Smooth muscle cell (in vitro differentiated cells): ENCODE measurements around the gene OR5H1. TPM values are rescaled to one million over a fixed set of nuclear protein-coding genes. Genes with fewer than 3 reads are reported as not detected.

ENCODE experiments used
- DNase-seq: peaks from one replicate; lab custom pipeline; 2025; ENCODE audit not compliant: unreplicated experiment; lab: John Stamatoyannopoulos, UW
- H2AFZ ChIP-seq: fragments of 200-600 bp; sonication (generic); 2 replicates; pipeline ENCODE4 v1.6.0; 2016; ENCODE audit warnings: antibody characterized with exemption, low read depth, mild to moderate bottlenecking
- H3F3A ChIP-seq: fragments of 200-600 bp; sonication (generic); 2 replicates; pipeline ENCODE4 v1.6.0; 2017; ENCODE audit warnings: antibody characterized with exemption, low read depth
- H3K27ac ChIP-seq: fragments of 200-600 bp; sonication (generic); 2 replicates; pipeline ENCODE4 v1.5.1; 2016; ENCODE audit warnings: low read depth, mild to moderate bottlenecking
- H3K27me3 ChIP-seq: fragments of 200-600 bp; sonication (generic); 2 replicates; pipeline ENCODE4 v1.6.1; 2016; ENCODE audit warnings: low read depth, mild to moderate bottlenecking
- H3K36me3 ChIP-seq: fragments of 200-600 bp; sonication (generic); 2 replicates; pipeline ENCODE4 v1.5.1; 2016; ENCODE audit warnings: low read depth
- H3K4me1 ChIP-seq: fragments of 200-600 bp; sonication (generic); 2 replicates; pipeline ENCODE4 v1.5.1; 2016; ENCODE audit warnings: low read depth
- H3K4me2 ChIP-seq: fragments of 200-600 bp; sonication (generic); 2 replicates; pipeline ENCODE4 v1.6.0; 2016; ENCODE audit warnings: mild to moderate bottlenecking
- H3K4me3 ChIP-seq: fragments of 200-600 bp; sonication (generic); 2 replicates; pipeline ENCODE4 v1.5.1; 2016; ENCODE audit warnings: mild to moderate bottlenecking
- H3K79me2 ChIP-seq: fragments of 200-600 bp; sonication (generic); 2 replicates; pipeline ENCODE4 v1.6.0; 2016; ENCODE audit warnings: low read depth, mild to moderate bottlenecking
- H3K9ac ChIP-seq: fragments of 200-600 bp; sonication (generic); 2 replicates; pipeline ENCODE4 v1.6.0; 2016; ENCODE audit warnings: low read depth
- H3K9me3 ChIP-seq: fragments of 200-600 bp; sonication (generic); replicated peaks from 2 replicates; pipeline ENCODE4 v1.5.1; 2016; ENCODE audit warnings: low read depth
- H4K20me1 ChIP-seq: fragments of 200-600 bp; sonication (generic); 2 replicates; pipeline ENCODE4 v1.6.0; 2016; ENCODE audit warnings: low read depth
- CTCF ChIP-seq: fragments of 200-600 bp; sonication (generic); IDR thresholded peaks from 2 replicates; pipeline ENCODE4 v1.5.1; 2017; ENCODE audit warnings: borderline replicate concordance, mild to moderate bottlenecking, antibody characterized with exemption; ENCODE audit not compliant: insufficient read depth, poor library complexity, severe bottlenecking
- WGBS: methylation state at CpG from one replicate; pipeline ENCODE4 v1.1.7; 2016; ENCODE audit warnings: low lambda C conversion rate; 5-methylcytosine and 5-hydroxymethylcytosine counted together
- polyA plus RNA-seq: library from polyadenylated mRNA; unstranded; fragments of >200 nt; fragmentation: Nextera tagmentation; extraction: Ambion mirVana; gene quantifications from 2 replicates; pipeline ENCODE4 v1.2.1, GENCODE V29; 2016
- total RNA-seq: library from RNA; depleted of rRNA; stranded (reverse); fragments of >200 nt; gene quantifications from 2 replicates; pipeline ENCODE4 v1.2.3, GENCODE V29; 2014

Gene OR5H1
- total and polyA plus RNA-seq, 2 experiments from 2014 or later = not detected

GRCh38 chr3:98099848-98100247 lies 30.7 kb upstream of the OR5H1 start:
- H3K36me3 ChIP-seq = no peaks in the 10 kb centered on the region
- no peak overlapping the region for H3K27ac ChIP-seq
- H3K27me3 ChIP-seq = no peaks in the 10 kb centered on the region
- H3K4me1 ChIP-seq = no peaks in the 10 kb centered on the region
- no peaks in the 10 kb centered on the region for H3K9me3 ChIP-seq
- TF ChIP-seq CTCF = no peak
- 96% methylated on average over 4 of the region's 4 CpGs for WGBS
- no peak overlapping the region for H3K4me2 ChIP-seq
- H3K9ac ChIP-seq = no peak overlapping the region
- no peaks in the 10 kb centered on the region for H3K79me2 ChIP-seq
- no peak for DNase-seq
- H3K4me3 ChIP-seq = no peak overlapping the region
- H3F3A ChIP-seq = no peaks in the 10 kb centered on the region
- no peaks in the 10 kb centered on the region for H4K20me1 ChIP-seq
- no peak overlapping the region for H2AFZ ChIP-seq

GRCh38 chr3:98108162-98108561 lies 22.4 kb upstream of the OR5H1 start:
- Histone ChIP-seq H3K27me3 (no peaks in the 10 kb centered on the region), H4K20me1 (no peaks in the 10 kb centered on the region), H2AFZ (no peak overlapping the region), H3K79me2 (no peaks in the 10 kb centered on the region), H3F3A (no peaks in the 10 kb centered on the region), H3K9ac (no peak overlapping the region), H3K9me3 (peaks cover 5% of the 10 kb centered on the region), H3K4me3 (no peak overlapping the region), H3K36me3 (peaks cover 5% of the 10 kb centered on the region), H3K4me1 (no peaks in the 10 kb centered on the region), H3K4me2 (no peak overlapping the region), H3K27ac (no peak overlapping the region)
- TF ChIP-seq CTCF = no peak
- WGBS = 90% methylated on average over 1 of the region's 1 CpG
- no peak for DNase-seq

DNA sequence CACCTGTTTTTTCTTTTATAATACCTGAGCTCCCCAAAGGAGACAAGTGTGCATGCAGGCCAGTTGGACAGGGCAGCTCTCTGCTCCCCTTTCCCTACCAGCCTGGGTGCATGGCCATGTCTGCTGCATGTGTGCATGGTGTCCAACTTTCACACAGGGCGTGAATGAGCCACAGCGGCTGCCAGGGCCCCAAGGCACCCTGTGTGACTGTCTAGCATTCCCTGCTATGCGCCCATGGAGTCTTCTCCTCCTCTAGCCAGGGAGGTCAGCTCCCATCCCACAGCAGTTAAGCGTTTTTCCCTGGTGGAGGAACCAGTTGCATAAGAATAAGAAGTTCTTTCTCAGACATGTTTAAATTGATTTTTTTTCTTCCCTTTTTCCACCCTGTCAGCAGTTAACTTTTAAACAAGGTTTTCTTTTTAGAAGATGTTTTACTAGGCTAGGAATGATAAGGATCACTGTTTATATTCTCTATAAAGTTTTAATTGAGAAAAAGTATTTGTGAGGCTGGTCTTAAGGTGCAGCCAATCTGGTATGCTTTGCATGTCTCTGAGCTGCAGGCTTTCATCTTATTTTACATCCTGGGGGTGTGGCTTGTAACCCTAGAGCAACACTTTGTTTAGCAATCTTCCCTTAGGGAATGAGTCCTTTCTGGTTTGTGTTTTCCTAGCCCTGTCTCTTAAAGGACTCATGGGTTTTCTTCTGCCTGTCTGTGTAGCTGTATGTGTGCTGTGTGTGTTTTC lies 20.5 kb upstream of the OR5H1 start:
- H3K9me3 ChIP-seq = peaks cover 5% of the 10 kb centered on the region
- TF ChIP-seq CTCF = no peak
- no peak for DNase-seq
- no peak overlapping the region for H2AFZ ChIP-seq
- WGBS = 87% methylated on average over 4 of the region's 4 CpGs
- no peaks in the 10 kb centered on the region for H3F3A ChIP-seq
- H3K79me2 ChIP-seq = no peaks in the 10 kb centered on the region
- no peaks in the 10 kb centered on the region for H4K20me1 ChIP-seq
- H3K27me3 ChIP-seq = no peaks in the 10 kb centered on the region
- H3K36me3 ChIP-seq = peaks cover 5% of the 10 kb centered on the region
- no peak overlapping the region for H3K4me3 ChIP-seq
- H3K9ac ChIP-seq = no peak overlapping the region
- H3K4me2 ChIP-seq = no peak overlapping the region
- H3K27ac ChIP-seq = no peak overlapping the region
- no peaks in the 10 kb centered on the region for H3K4me1 ChIP-seq

DNA sequence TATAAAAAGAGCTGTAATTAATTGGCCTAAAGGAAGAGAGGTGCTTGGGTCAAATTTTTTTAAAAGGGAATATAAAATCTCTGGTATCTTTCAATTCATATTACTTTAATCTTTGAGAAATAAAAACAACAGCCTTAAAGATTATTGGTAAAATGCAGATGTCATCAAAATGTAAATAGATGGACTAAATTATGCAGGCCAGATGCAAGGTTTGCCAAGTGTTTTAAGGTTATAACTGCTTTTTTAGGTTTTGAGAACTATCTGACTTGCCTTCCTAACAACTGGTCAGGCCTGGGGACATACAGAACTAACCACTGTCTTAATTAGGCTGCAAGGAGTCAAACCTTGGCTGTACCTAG lies 20.0 kb upstream of the OR5H1 start:
- Histone ChIP-seq H3K4me1 (no peaks in the 10 kb centered on the region), H3K9me3 (peaks cover 5% of the 10 kb centered on the region), H3F3A (no peaks in the 10 kb centered on the region), H4K20me1 (no peaks in the 10 kb centered on the region), H3K36me3 (peaks cover 5% of the 10 kb centered on the region), H3K27ac (no peak overlapping the region), H3K79me2 (no peaks in the 10 kb centered on the region), H2AFZ (no peak overlapping the region), H3K9ac (no peak overlapping the region), H3K27me3 (no peaks in the 10 kb centered on the region), H3K4me3 (no peak overlapping the region), H3K4me2 (no peak overlapping the region)
- no peak for TF ChIP-seq CTCF
- no peak for DNase-seq
